ENCODE results near the gene MYH2. TPM values are rescaled to one million over a fixed set of nuclear protein-coding genes. Genes with fewer than 3 reads are reported as not detected.

Gene MYH2
- not detected in 2 replicates for polyA plus RNA-seq (2011; rRNA removed)
- polyA minus RNA-seq (2011; rRNA and poly(A)+ RNA removed): not detected in 2 replicates

- Histone ChIP-seq H3K27ac (ENCODE audit: low read depth, low read length) (no peak within 1 kb of the TSS), H3K27me3 (ENCODE audit: control insufficient read depth, insufficient read depth, low read length) (no peaks in the 10 kb centered on the region), H3K4me3 (ENCODE audit: low read depth, low read length) (no peak within 1 kb of the TSS), H3K9me3 (ENCODE audit: control insufficient read depth, insufficient read depth, low read length) (peaks cover 10% of the 10 kb centered on the region; the same call in 1 of the 2 replicates)
- DNase-seq (ENCODE audit: low read depth, low spot score): no peak
- POLR2A ChIA-PET: no interaction called here
- TF ChIP-seq CTCF (IDR thresholded peaks at IDR 0.05; ENCODE audit: low read depth, low read length): no peak
- CTCF ChIA-PET: no interaction called here
Measured at GRCh38 chr17:10549096-10549842, at the start of gene MYH2. Gene MYH2, minus strand, starts transcription at chr17:10549658. Its CDS starts 1,738 bp downstream, at chr17:10547920.

GRCh38 chr17:10598621-10599020, 49.2 kb upstream of the MYH2 start:
- ChIA-PET CTCF (interaction anchor here (3.8 kb wide), 1 partner anchor 19 kb away, joined by 34 read pairs; no protein-coding TSS in a partner anchor), POLR2A (no interaction called here)
- H3K9me3 ChIP-seq (ENCODE audit: control insufficient read depth, insufficient read depth, low read length): no peaks in the 10 kb centered on the region
- no peak overlapping the region for H3K27ac ChIP-seq (ENCODE audit: low read depth, low read length)
- H3K27me3 ChIP-seq (ENCODE audit: control insufficient read depth, insufficient read depth, low read length): no peaks in the 10 kb centered on the region
- no peak overlapping the region for H3K4me3 ChIP-seq (ENCODE audit: low read depth, low read length)
- TF ChIP-seq CTCF (IDR thresholded peaks at IDR 0.05; ENCODE audit: low read depth, low read length): no peak
- DNase-seq (ENCODE audit: low read depth, low spot score): no peak

GRCh38 chr17:10589553-10590145, 40.2 kb upstream of the MYH2 start:
- Histone ChIP-seq H3K27ac (ENCODE audit: low read depth, low read length) (no peak overlapping the region), H3K9me3 (ENCODE audit: control insufficient read depth, insufficient read depth, low read length) (no peaks in the 10 kb centered on the region; the same call in none of the 2 replicates), H3K27me3 (ENCODE audit: control insufficient read depth, insufficient read depth, low read length) (no peaks in the 10 kb centered on the region), H3K4me3 (ENCODE audit: low read depth, low read length) (no peak overlapping the region)
- ChIA-PET CTCF (no interaction called here), POLR2A (no interaction called here)
- no peak for TF ChIP-seq CTCF (IDR thresholded peaks at IDR 0.05; ENCODE audit: low read depth, low read length)
- DNase-seq (ENCODE audit: low read depth, low spot score): no peak

DNA sequence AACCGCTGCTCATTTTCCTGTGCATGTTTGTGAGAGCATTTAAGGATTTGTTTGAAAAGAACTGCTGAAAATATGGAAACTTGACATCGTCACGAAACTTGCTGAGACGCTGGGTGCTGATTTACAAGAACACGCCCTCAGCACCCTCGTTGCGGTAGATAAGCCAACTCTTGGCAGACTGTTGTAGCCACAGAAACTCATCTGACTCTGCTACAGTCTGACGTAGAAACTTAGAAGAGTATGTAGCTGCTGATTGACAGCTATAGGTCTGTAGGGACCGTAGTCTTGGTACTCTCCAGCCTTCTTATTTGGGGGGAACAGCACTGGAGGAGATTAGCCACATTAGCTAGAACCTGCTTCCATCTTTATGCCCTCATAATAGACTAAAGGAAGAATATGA, 36.1 kb upstream of the MYH2 start:
- DNase-seq (ENCODE audit: low read depth, low spot score): no peak
- Histone ChIP-seq H3K9me3 (ENCODE audit: control insufficient read depth, insufficient read depth, low read length) (no peaks in the 10 kb centered on the region; the same call in none of the 2 replicates), H3K4me3 (ENCODE audit: low read depth, low read length) (no peak overlapping the region), H3K27me3 (ENCODE audit: control insufficient read depth, insufficient read depth, low read length) (no peaks in the 10 kb centered on the region), H3K27ac (ENCODE audit: low read depth, low read length) (no peak overlapping the region)
- POLR2A ChIA-PET: no interaction called here
- CTCF ChIA-PET: interaction anchor here (1.3 kb wide), 1 partner anchor 33 kb away, joined by 4 read pairs; no protein-coding TSS in a partner anchor
- TF ChIP-seq CTCF (IDR thresholded peaks at IDR 0.05; ENCODE audit: low read depth, low read length): no peak

DNA sequence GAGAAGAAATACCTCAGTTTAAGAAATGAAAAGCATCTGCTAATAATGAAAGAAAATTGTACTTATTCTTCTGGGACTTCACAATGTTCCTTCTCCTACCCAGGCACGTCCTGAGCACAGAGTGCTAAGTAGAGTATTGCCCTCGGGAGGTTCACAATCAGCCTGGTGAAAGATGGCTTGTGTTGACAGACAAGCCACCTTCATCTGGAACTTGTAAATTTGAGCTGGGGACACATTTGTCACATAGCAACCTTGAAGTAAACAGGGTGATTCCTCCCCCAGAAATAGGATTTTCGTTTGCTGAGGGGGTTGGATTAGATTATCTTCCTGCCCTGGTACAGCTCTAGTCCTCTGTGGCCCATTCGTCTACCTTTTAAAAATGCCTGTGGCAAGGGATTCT, 34.4 kb upstream of the MYH2 start:
- DNase-seq (ENCODE audit: low read depth, low spot score): no peak
- Histone ChIP-seq H3K27me3 (ENCODE audit: control insufficient read depth, insufficient read depth, low read length) (no peaks in the 10 kb centered on the region), H3K4me3 (ENCODE audit: low read depth, low read length) (no peak overlapping the region), H3K9me3 (ENCODE audit: control insufficient read depth, insufficient read depth, low read length) (no peaks in the 10 kb centered on the region), H3K27ac (ENCODE audit: low read depth, low read length) (no peak overlapping the region)
- no peak for TF ChIP-seq CTCF (IDR thresholded peaks at IDR 0.05; ENCODE audit: low read depth, low read length)
- CTCF ChIA-PET: no interaction called here
- POLR2A ChIA-PET: no interaction called here
